Measurements from ENCODE around the gene CLCN7.

The CLCN7 gene

DNA sequence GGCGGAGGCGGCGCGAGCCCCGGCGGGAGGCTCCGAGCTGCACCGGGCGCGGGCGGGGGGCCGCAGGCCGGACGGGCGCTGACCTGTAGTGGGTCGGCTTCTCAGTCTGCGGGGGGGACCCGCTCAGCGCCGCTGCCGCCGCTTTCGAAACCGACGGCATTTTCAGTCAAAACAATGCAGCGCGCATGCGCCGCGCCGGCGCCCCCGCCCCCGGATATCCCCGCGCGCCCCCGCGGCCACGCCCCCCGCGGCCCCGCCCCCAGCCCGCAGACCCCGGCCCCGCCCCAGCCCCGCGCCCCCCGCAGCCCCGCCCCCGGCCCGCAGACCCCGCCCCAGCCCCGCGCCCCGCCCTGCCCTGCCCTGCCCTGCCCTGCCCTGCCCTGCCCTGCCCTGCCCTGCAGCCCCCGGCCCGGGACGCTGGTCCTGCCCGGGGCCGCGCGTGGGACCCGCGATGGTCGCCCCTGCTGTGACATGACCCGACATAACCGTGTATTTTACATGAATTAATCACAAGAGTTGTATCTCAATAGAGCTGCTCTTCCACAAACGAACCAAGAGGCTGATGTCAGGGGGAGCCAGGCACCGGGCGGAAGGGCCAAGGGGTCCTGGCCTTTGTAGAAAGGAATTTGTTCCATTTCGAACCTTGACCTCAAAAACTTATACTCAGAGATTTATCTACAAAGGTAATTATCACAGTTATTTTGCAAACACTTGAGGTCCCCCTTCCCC lies 60.1 kb downstream of the CLCN7 start, which contains the start of gene UNKL:
TSS of gene UNKL (minus strand) at position 173 of the 729 bp plus-strand sequence. CDS start at position 160, 13 bp downstream.
- Histone ChIP-seq H3K27ac (ENCODE audit: low read depth, low read length) (peak within 1 kb of the TSS; percentile 75), H3K4me1 (ENCODE audit: insufficient read depth, low read length) (peaks cover 1% of the 10 kb centered on the region), H3K4me3 (ENCODE audit: low read depth in 1 of 2, low read length in 2 of 2) (peak within 1 kb of the TSS; percentile 33 to 54), H3K9me3 (ENCODE audit: low read length) (no peaks in the 10 kb centered on the region), H3K9ac (ENCODE audit: low read length) (no peak within 1 kb of the TSS), H3K36me3 (ENCODE audit: insufficient read depth, low read length) (peaks cover 9% of the 10 kb centered on the region), H3K27me3 (ENCODE audit: control insufficient read depth in 1 of 2, insufficient read depth in 2 of 2, low read length in 2 of 2) (no peaks in the 10 kb centered on the region)

DNA sequence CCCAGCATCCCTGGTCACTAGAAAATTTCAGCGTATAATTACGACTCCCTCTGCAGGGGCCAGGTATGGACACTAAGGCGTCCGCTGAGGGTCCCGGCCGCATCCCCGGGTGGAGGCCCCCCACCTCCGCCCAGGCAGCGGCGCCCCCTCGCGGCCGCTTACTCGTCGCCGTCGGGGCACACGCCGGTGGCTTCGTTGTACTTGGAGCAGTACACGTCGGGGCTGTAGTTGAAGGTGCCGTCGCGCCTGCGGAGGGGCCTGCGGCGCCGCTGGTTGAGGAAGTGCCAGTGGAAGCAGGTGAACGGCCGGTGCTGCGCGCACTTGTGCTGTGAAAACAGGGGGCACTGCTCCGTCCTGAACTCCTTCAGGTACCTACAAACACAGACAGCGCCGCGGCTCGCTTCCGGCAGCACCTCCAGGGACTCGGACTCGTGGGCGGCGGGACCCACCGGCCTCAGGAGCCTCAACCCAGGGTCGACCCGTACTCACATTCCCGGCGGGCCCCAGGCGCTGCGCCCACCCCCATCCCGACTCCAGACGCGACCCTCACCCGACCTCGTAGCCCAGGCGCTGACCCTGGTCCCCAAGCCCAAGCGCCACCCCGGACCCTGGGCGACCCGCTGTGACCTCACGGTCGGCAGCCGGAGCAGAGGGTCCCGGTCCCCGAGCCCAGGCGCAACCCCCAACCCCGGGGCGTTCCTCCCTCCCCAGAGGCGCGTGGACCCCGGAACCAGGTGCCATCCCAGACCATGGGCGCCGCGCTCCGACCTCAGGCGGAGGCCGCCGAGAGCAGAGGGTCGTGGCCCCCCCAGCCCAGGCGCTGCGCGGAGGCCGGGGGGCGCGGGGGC lies 60.9 kb downstream of the CLCN7 start:
- Histone ChIP-seq H3K4me1 (ENCODE audit: insufficient read depth, low read length) (no peaks in the 10 kb centered on the region), H3K27ac (ENCODE audit: low read depth, low read length) (peak overlapping the region; percentile 75), H3K36me3 (ENCODE audit: insufficient read depth, low read length) (peaks cover 9% of the 10 kb centered on the region)

DNA sequence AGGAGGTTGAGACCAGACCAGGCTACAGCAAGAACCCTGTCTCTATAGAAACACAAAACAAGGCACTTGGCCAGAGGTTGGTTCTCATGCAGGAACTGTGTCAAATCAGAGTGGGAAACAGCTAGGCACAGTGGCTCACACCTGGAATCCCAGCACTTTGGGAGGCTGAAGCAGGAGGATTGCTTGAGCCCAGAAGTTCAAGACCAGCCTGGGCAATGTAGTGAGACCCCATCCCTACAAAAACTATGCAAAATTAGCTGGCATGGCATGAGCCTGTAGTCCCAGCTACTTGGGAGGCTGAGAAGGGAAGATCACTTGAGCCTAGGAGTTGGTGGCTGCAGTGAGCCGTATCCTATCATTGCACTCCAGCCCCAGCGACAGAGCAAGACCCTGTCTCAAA lies 62.0 kb downstream of the CLCN7 start:
- Histone ChIP-seq H3K9ac (ENCODE audit: low read length) (no peak overlapping the region), H3K4me3 (ENCODE audit: low read depth in 1 of 2, low read length in 2 of 2) (no peak overlapping the region), H3K9me3 (ENCODE audit: low read length) (no peaks in the 10 kb centered on the region), H3K4me1 (ENCODE audit: insufficient read depth, low read length) (peaks cover 1% of the 10 kb centered on the region), H3K36me3 (ENCODE audit: insufficient read depth, low read length) (peaks cover 9% of the 10 kb centered on the region), H3K27me3 (ENCODE audit: control insufficient read depth in 1 of 2, insufficient read depth in 2 of 2, low read length in 2 of 2) (no peaks in the 10 kb centered on the region), H3K27ac (ENCODE audit: low read depth, low read length) (no peak overlapping the region)

More for the DNA sequence above, 60.9 kb downstream of the CLCN7 start:
- peak overlapping the region; percentile 33 to 54 for H3K4me3 ChIP-seq (ENCODE audit: low read depth in 1 of 2, low read length in 2 of 2)
- no peaks in the 10 kb centered on the region for H3K9me3 ChIP-seq (ENCODE audit: low read length)
- no peaks in the 10 kb centered on the region for H3K27me3 ChIP-seq (ENCODE audit: control insufficient read depth in 1 of 2, insufficient read depth in 2 of 2, low read length in 2 of 2)
- no peak overlapping the region for H3K9ac ChIP-seq (ENCODE audit: low read length)

DNA sequence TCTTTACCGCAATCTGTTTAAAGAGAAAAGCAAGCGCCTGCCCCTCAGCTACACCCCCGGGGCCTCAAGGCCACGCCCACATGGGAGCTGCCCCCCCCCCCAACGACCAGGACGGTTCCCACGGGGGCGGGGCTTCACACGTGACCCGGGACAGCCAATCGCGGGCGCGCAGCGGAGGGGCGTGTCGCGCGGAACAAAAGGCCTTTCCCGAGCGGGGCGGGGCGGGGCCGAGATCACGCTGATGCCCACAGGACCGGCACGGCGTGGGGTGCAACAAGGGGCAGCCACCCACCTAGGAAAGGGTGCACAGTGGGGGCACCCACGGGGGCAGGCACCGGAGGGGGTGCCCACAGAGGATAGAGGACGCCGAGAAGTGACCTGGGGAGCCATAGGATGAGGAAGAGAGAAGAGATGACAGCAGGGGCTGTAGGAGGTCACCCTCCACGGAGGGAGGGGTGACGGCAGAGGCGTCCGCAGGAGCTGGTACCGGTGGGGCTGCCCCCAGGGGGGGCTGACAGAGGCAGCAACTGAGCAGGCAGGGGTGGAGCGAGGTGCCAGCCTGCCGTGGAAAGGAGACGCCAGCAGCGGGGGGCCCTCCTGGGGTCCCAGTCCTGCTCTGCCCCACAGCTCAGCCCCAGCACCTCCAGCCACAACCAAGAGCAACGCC lies 66.5 kb downstream of the CLCN7 start:
- Histone ChIP-seq H3K27me3 (ENCODE audit: control insufficient read depth in 1 of 2, insufficient read depth in 2 of 2, low read length in 2 of 2) (no peaks in the 10 kb centered on the region), H3K36me3 (ENCODE audit: insufficient read depth, low read length) (peaks cover 9% of the 10 kb centered on the region), H3K9me3 (ENCODE audit: low read length) (no peaks in the 10 kb centered on the region), H3K4me1 (ENCODE audit: insufficient read depth, low read length) (peaks cover 6% of the 10 kb centered on the region), H3K4me3 (ENCODE audit: low read depth in 1 of 2, low read length in 2 of 2) (peak overlapping the region; percentile 32 to 56), H3K27ac (ENCODE audit: low read depth, low read length) (peak overlapping the region; percentile 58), H3K9ac (ENCODE audit: low read length) (no peak overlapping the region)

DNA sequence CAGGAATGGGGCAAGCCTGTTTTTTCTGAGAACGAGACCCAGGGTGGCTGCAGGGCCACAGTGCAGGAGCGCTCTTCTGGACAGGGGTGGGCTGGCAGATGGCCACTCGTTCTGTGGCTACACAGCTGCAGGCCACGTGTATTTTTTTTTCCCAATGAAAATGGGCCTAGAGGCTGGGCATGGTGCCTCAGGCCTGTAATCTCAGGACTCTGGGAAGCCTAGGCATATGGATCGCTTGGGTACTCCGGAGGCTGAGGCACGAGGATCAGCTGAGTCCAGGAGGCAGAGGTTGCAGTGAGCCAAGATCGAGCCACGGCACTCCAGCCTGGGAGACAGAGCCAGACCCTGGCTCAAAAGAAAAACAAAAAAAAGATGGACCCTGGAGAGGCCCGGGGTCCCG lies 67.1 kb downstream of the CLCN7 start:
- Histone ChIP-seq H3K9me3 (ENCODE audit: low read length) (no peaks in the 10 kb centered on the region), H3K36me3 (ENCODE audit: insufficient read depth, low read length) (peaks cover 7% of the 10 kb centered on the region), H3K4me3 (ENCODE audit: low read depth in 1 of 2, low read length in 2 of 2) (peak overlapping the region in 1 of 2 donors; percentile 56), H3K27ac (ENCODE audit: low read depth, low read length) (peak overlapping the region; percentile 58), H3K27me3 (ENCODE audit: control insufficient read depth in 1 of 2, insufficient read depth in 2 of 2, low read length in 2 of 2) (no peaks in the 10 kb centered on the region), H3K4me1 (ENCODE audit: insufficient read depth, low read length) (peaks cover 6% of the 10 kb centered on the region), H3K9ac (ENCODE audit: low read length) (no peak overlapping the region)

DNA sequence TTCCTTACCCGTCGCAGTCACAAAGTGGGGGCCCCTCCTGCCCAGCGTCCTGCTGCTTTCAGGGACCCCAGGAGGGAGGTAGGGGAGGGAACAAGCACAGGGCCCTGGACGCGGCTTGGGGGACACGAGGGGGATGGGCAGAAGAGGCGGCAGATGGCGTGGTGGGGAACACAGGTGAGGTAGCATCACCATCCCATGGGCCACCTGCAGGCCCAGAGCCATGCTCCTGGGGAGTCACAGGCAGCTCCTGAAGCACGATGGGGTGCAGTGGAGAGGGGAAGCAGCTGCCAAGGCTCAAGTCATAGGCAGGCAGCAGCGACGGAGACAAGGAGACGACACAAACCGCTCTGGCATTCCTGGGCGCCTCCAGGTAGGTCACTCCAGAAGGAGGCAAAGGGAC lies 71.1 kb downstream of the CLCN7 start:
- Histone ChIP-seq H3K27me3 (ENCODE audit: control insufficient read depth in 1 of 2, insufficient read depth in 2 of 2, low read length in 2 of 2) (no peaks in the 10 kb centered on the region), H3K9ac (ENCODE audit: low read length) (no peak overlapping the region), H3K9me3 (ENCODE audit: low read length) (no peaks in the 10 kb centered on the region), H3K4me3 (ENCODE audit: low read depth in 1 of 2, low read length in 2 of 2) (no peak overlapping the region), H3K4me1 (ENCODE audit: insufficient read depth, low read length) (peaks cover 6% of the 10 kb centered on the region), H3K27ac (ENCODE audit: low read depth, low read length) (no peak overlapping the region), H3K36me3 (ENCODE audit: insufficient read depth, low read length) (peaks cover 31% of the 10 kb centered on the region)

DNA sequence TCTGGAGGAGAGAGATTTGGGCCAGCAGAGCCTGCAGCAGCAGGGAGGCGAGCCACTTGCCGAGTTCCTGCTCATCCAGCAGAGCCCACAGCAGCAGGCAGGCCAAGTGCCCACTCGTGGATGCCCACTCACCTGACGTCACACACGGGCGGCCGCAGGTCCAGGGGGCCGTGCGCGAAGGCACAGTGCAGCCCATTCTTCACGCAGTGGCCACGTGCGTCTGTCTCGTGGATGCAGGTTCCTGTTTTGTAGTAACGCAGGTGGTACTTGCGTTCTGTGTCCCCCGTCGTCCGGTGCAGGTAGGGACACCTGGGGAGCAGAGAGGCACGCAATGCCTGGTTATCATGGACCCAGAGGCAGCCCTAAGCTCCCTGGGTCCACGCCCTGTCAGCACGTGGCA lies 71.8 kb downstream of the CLCN7 start:
- no peak overlapping the region for H3K27ac ChIP-seq (ENCODE audit: low read depth, low read length)
- H3K4me1 ChIP-seq (ENCODE audit: insufficient read depth, low read length), result peaks cover 6% of the 10 kb centered on the region
- no peak overlapping the region for H3K4me3 ChIP-seq (ENCODE audit: low read depth in 1 of 2, low read length in 2 of 2)
- H3K36me3 ChIP-seq (ENCODE audit: insufficient read depth, low read length), result peaks cover 38% of the 10 kb centered on the region
- no peaks in the 10 kb centered on the region for H3K9me3 ChIP-seq (ENCODE audit: low read length)
- H3K9ac ChIP-seq (ENCODE audit: low read length), result no peak overlapping the region
- H3K27me3 ChIP-seq (ENCODE audit: control insufficient read depth in 1 of 2, insufficient read depth in 2 of 2, low read length in 2 of 2), result no peaks in the 10 kb centered on the region

DNA sequence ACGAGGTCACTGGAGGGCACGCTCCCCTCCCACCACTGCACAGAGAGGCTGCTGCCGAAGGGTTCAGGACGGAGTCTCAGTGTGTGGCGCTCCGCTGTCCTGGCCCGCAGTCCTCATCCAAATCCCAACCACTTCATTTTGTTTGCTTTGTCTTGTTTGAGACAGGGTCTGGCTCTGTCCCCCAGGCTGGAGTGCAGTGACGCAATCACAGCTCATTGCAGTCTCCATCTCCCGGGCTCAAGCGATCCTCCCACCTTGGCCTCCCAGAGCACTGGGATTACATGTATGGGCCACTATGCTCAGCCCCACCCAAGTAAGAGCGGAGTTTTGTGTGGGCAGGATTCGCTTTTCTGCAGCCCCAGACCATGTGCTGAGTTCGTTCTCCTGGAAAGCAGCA lies 73.1 kb downstream of the CLCN7 start:
- Histone ChIP-seq H3K36me3 (ENCODE audit: insufficient read depth, low read length) (peaks cover 42% of the 10 kb centered on the region), H3K27ac (ENCODE audit: low read depth, low read length) (no peak overlapping the region), H3K4me1 (ENCODE audit: insufficient read depth, low read length) (no peaks in the 10 kb centered on the region), H3K4me3 (ENCODE audit: low read depth in 1 of 2, low read length in 2 of 2) (no peak overlapping the region), H3K27me3 (ENCODE audit: control insufficient read depth in 1 of 2, insufficient read depth in 2 of 2, low read length in 2 of 2) (no peaks in the 10 kb centered on the region), H3K9ac (ENCODE audit: low read length) (no peak overlapping the region), H3K9me3 (ENCODE audit: low read length) (no peaks in the 10 kb centered on the region)

DNA sequence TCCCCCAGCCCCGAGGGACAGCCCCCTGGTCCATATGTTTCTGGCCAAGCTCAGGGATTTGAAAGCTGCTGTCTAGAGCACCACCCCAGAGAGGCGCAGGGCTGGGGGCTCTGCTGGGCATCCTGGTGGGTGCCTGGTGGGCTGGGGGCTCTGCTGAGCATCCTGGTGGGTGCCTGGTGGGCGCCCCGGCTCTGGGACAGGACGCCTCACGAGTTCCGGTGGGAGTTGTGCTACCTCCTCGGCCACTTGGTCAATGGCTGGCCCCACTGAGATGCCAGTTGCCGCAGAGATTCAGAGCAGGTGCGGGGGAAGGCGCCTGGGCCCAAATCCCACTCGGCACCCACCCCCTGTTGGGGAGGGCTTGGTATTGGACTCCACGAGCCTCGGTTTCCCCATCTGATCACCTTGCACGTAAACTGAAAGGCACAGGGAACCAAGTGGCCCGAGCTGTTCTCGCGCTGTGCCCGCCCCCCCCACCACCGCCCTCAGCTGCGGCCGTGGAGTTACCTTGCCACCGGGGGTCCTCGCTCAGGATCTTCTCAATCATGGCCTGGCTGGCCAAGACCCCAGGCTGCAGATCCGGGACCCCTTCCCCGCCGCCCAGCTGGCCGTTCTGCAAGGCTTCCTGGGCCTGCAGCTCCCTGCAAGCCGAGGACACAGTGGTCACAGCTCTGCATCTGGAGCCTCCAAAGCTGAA lies 73.6 kb downstream of the CLCN7 start:
- no peak overlapping the region for H3K4me3 ChIP-seq (ENCODE audit: low read depth in 1 of 2, low read length in 2 of 2)
- no peaks in the 10 kb centered on the region for H3K9me3 ChIP-seq (ENCODE audit: low read length)
- no peak overlapping the region for H3K9ac ChIP-seq (ENCODE audit: low read length)
- H3K27ac ChIP-seq (ENCODE audit: low read depth, low read length), result no peak overlapping the region
- H3K36me3 ChIP-seq (ENCODE audit: insufficient read depth, low read length), result peaks cover 43% of the 10 kb centered on the region
- H3K4me1 ChIP-seq (ENCODE audit: insufficient read depth, low read length), result no peaks in the 10 kb centered on the region
- no peaks in the 10 kb centered on the region for H3K27me3 ChIP-seq (ENCODE audit: control insufficient read depth in 1 of 2, insufficient read depth in 2 of 2, low read length in 2 of 2)

DNA sequence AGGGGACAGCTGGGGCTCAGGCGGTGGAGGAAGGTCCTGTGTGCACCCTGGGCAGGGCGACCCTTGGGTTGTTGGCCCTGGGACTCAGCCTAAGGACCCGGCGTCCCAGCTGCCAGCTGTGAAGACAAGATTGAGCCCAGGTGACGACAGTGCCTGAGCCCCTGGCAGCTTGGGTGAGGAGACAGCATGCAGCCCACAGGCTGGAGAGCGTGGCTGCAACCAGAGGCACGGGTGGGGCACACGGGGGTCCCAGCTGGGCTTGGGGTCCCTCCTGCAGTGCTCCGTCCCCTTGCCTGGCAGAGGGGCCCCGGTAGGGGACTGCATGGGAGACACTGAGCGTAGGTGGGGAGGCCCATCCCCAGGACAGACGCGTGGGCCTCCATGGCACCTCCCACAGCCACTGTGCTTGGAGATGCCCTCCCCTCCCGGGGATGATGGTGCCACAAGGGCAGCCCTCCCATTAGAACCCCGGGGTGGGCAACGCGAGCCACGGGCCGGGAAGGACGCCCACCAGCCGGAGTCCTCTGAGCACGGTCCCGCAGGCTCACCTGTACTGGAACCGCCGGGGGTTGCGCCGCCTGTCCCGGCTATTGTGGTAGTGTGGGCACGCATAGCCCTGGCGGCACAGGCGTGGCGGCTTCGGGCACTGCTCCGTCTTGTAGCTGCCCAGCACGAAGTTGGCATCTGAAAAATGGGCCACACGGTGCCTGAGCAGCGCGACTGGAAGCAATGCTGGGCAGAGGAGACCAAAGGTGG lies 75.8 kb downstream of the CLCN7 start:
- H3K27ac ChIP-seq (ENCODE audit: low read depth, low read length), result no peak overlapping the region
- H3K27me3 ChIP-seq (ENCODE audit: control insufficient read depth in 1 of 2, insufficient read depth in 2 of 2, low read length in 2 of 2), result no peaks in the 10 kb centered on the region
- H3K9me3 ChIP-seq (ENCODE audit: low read length), result no peaks in the 10 kb centered on the region
- no peak overlapping the region for H3K4me3 ChIP-seq (ENCODE audit: low read depth in 1 of 2, low read length in 2 of 2)
- no peak overlapping the region for H3K9ac ChIP-seq (ENCODE audit: low read length)
- H3K4me1 ChIP-seq (ENCODE audit: insufficient read depth, low read length), result no peaks in the 10 kb centered on the region
- H3K36me3 ChIP-seq (ENCODE audit: insufficient read depth, low read length), result peaks cover 57% of the 10 kb centered on the region

Measured in muscle layer of colon (tissue), 2 donors.